ENCODE data around the gene RASSF10. TPM values are rescaled to one million over a fixed set of nuclear protein-coding genes. Genes with fewer than 3 reads are reported as not detected.

The RASSF10 gene
- total RNA-seq, 1 donor from 2014 or later = 2.9 TPM

GRCh38 chr11:13038366-13038765 lies 29.2 kb downstream of the RASSF10 start:
- TF ChIP-seq EZH2 (IDR thresholded peaks at IDR 0.05) = no peak
- TF ChIP-seq, protein P1, sequence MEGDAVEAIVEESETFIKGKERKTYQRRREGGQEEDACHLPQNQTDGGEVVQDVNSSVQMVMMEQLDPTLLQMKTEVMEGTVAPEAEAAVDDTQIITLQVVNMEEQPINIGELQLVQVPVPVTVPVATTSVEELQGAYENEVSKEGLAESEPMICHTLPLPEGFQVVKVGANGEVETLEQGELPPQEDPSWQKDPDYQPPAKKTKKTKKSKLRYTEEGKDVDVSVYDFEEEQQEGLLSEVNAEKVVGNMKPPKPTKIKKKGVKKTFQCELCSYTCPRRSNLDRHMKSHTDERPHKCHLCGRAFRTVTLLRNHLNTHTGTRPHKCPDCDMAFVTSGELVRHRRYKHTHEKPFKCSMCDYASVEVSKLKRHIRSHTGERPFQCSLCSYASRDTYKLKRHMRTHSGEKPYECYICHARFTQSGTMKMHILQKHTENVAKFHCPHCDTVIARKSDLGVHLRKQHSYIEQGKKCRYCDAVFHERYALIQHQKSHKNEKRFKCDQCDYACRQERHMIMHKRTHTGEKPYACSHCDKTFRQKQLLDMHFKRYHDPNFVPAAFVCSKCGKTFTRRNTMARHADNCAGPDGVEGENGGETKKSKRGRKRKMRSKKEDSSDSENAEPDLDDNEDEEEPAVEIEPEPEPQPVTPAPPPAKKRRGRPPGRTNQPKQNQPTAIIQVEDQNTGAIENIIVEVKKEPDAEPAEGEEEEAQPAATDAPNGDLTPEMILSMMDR (IDR thresholded peaks at IDR 0.05) = no peak
- TF ChIP-seq EZH2phosphoT487 (IDR thresholded peaks at IDR 0.05) = no peak
- Histone ChIP-seq H3K9ac (no peak overlapping the region), H3K4me3 (no peak overlapping the region), H3K27me3 (no peaks in the 10 kb centered on the region), H2AFZ (replicated peaks) (no peak overlapping the region), H3K27ac (no peak overlapping the region), H3K79me2 (ENCODE audit: low read depth) (no peaks in the 10 kb centered on the region), H3F3A (ENCODE audit: low read depth) (peaks cover 9% of the 10 kb centered on the region), H3K9me3 (ENCODE audit: low read depth) (no peaks in the 10 kb centered on the region), H3K4me1 (peaks cover 10% of the 10 kb centered on the region), H3K36me3 (no peaks in the 10 kb centered on the region), H3K4me2 (no peak overlapping the region), H4K20me1 (ENCODE audit: low read depth) (no peaks in the 10 kb centered on the region)
- Mint-ChIP-seq H3K9me3 (no peaks in the 10 kb centered on the region), H3K4me1 (peaks cover 7% of the 10 kb centered on the region), H3K27me3 (ENCODE audit: insufficient read depth, low read depth) (peaks cover 5% of the 10 kb centered on the region), H3K27ac (no peak overlapping the region), H3K36me3 (no peaks in the 10 kb centered on the region), H3K4me3 (no peak overlapping the region)
- DNase-seq (ENCODE audit: low spot score) = no peak

DNA sequence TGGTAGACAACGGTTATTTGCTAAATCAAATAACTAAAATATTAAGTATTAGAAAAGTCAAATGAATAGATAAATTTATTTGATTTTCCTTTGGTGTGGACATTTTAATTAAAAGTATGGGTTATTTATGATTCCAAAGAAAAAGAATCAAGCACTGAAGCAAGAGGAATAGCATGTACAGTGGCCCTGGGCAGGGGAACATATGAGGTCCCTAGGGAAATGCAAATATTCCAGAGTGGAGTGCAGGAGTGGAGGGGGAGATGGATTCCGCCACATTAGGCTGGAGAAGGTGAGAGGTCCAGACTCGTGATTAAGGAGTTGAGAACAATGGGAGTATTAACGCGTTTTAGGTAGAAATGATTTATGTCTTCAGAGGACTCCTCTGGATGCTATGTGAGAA lies 30.0 kb downstream of the RASSF10 start:
- Histone ChIP-seq H4K20me1 (ENCODE audit: low read depth) (no peaks in the 10 kb centered on the region), H3K9ac (no peak overlapping the region), H2AFZ (replicated peaks) (no peak overlapping the region), H3K4me1 (peaks cover 14% of the 10 kb centered on the region), H3K4me2 (no peak overlapping the region), H3K27ac (no peak overlapping the region), H3K27me3 (no peaks in the 10 kb centered on the region), H3K79me2 (ENCODE audit: low read depth) (no peaks in the 10 kb centered on the region), H3K9me3 (ENCODE audit: low read depth) (no peaks in the 10 kb centered on the region), H3K36me3 (no peaks in the 10 kb centered on the region), H3F3A (ENCODE audit: low read depth) (peaks cover 3% of the 10 kb centered on the region), H3K4me3 (no peak overlapping the region)
- TF ChIP-seq EZH2phosphoT487 (IDR thresholded peaks at IDR 0.05) (no peak), EZH2 (IDR thresholded peaks at IDR 0.05) (no peak)
- TF ChIP-seq, protein P1 (IDR thresholded peaks at IDR 0.05) = no peak
- peaks cover 5% of the 10 kb centered on the region for H3K27me3 Mint-ChIP-seq (ENCODE audit: insufficient read depth, low read depth)
- no peak for DNase-seq (ENCODE audit: low spot score)
- no peaks in the 10 kb centered on the region for H3K9me3 Mint-ChIP-seq
- no peaks in the 10 kb centered on the region for H3K36me3 Mint-ChIP-seq
- no peak overlapping the region for H3K4me3 Mint-ChIP-seq
- no peak overlapping the region for H3K27ac Mint-ChIP-seq
- H3K4me1 Mint-ChIP-seq = peaks cover 4% of the 10 kb centered on the region

- Mint-ChIP-seq H3K4me3 (no peak overlapping the region), H3K9me3 (no peaks in the 10 kb centered on the region), H3K4me1 (peaks cover 4% of the 10 kb centered on the region), H3K36me3 (no peaks in the 10 kb centered on the region), H3K27ac (no peak overlapping the region), H3K27me3 (ENCODE audit: insufficient read depth, low read depth) (peaks cover 5% of the 10 kb centered on the region)
- H3K9me3 ChIP-seq (ENCODE audit: low read depth) = no peaks in the 10 kb centered on the region
- H3K4me2 ChIP-seq = no peak overlapping the region
- H3K27ac ChIP-seq = no peak overlapping the region
- H3K36me3 ChIP-seq = no peaks in the 10 kb centered on the region
- H3K79me2 ChIP-seq (ENCODE audit: low read depth) = no peaks in the 10 kb centered on the region
- peaks cover 18% of the 10 kb centered on the region for H3K4me1 ChIP-seq
- no peak overlapping the region for H3K9ac ChIP-seq
- TF ChIP-seq EZH2phosphoT487 (IDR thresholded peaks at IDR 0.05) = no peak
- H4K20me1 ChIP-seq (ENCODE audit: low read depth) = no peaks in the 10 kb centered on the region
- no peak overlapping the region for H3K4me3 ChIP-seq
- no peak overlapping the region for H2AFZ ChIP-seq (replicated peaks)
- no peaks in the 10 kb centered on the region for H3F3A ChIP-seq (ENCODE audit: low read depth)
- no peaks in the 10 kb centered on the region for H3K27me3 ChIP-seq
- no peak for DNase-seq (ENCODE audit: low spot score)
Measured at GRCh38 chr11:13040969-13041561, 31.9 kb downstream of the RASSF10 start.

DNA sequence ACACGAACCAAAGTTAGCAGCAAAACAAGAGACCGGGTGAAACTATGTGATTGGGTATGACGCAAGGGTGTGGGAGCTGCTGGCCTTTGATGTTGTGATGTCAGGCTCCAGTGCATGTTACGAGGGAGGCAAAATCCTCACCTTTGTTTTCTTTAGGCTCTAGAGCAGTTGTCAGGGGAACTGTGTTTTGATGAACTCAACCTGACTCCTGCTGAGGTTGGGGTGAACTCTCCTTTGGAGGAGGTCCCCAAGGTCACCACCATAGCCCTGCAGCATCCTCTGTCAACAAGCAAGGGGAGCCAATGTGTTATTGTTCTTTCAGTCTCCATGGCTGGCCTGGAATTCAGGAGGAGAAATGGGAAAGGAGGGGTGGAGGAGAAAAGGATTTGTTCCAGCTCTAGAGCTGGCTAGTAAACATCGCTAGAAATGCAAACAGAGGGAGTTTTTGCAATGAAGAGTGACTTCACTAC lies 33.8 kb downstream of the RASSF10 start:
- Mint-ChIP-seq H3K9me3 (no peaks in the 10 kb centered on the region), H3K27me3 (ENCODE audit: insufficient read depth, low read depth) (peaks cover 3% of the 10 kb centered on the region), H3K27ac (peak overlapping the region; percentile 73), H3K36me3 (no peaks in the 10 kb centered on the region), H3K4me1 (peaks cover 4% of the 10 kb centered on the region), H3K4me3 (no peak overlapping the region)
- Histone ChIP-seq H3K9ac (no peak overlapping the region), H3K4me2 (no peak overlapping the region), H3K36me3 (no peaks in the 10 kb centered on the region), H3K9me3 (ENCODE audit: low read depth) (no peaks in the 10 kb centered on the region), H3K4me1 (peaks cover 18% of the 10 kb centered on the region), H3K4me3 (no peak overlapping the region), H2AFZ (replicated peaks) (no peak overlapping the region), H3K79me2 (ENCODE audit: low read depth) (no peaks in the 10 kb centered on the region), H4K20me1 (ENCODE audit: low read depth) (no peaks in the 10 kb centered on the region), H3K27me3 (no peaks in the 10 kb centered on the region), H3F3A (ENCODE audit: low read depth) (no peaks in the 10 kb centered on the region), H3K27ac (no peak overlapping the region)
- TF ChIP-seq, protein P1 (IDR thresholded peaks at IDR 0.05) = no peak
- TF ChIP-seq EZH2phosphoT487 (IDR thresholded peaks at IDR 0.05) (no peak), EZH2 (IDR thresholded peaks at IDR 0.05) (no peak)
- no peak for DNase-seq (ENCODE audit: low spot score)

All from neural progenitor cell (in vitro differentiated cells).